ENCODE data around the gene MGMT. TPM values are rescaled to one million over a fixed set of nuclear protein-coding genes. Genes with fewer than 3 reads are reported as not detected.

The MGMT gene
- total and polyA plus RNA-seq, 9 of the 15 experiments (the other 6 are each of a cell fraction or from before 2014, with no cell fraction given) = 0.03 to 0.29 (median 0.11) TPM; not detected in 4

DNA sequence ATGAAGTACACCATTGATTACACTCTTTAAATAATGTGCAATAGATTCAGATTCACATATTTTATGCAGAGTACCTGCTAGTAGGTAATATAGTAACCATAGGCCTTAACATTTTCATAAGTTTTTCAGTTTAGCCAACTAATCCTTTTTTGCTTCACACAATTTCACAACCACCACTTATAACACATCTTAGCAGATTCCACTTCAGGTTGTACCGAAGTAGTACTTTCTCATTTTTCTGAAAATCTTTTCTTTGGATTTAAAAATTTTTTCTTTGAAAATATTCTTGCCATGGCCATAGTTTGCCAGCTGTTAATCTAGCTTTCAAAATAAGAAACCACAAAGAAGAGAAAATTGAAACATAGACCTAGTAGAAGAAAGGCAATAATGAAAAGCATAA lies 203.1 kb downstream of the MGMT start:
- Histone ChIP-seq H2AFZ (ENCODE audit: low read depth, low read length) (no peak overlapping the region), H3K9ac (ENCODE audit: insufficient read depth in 1 of 2, low read depth in 2 of 2, low read length in 2 of 2) (no peak overlapping the region), H3K4me1 (replicated peaks in 1 of 2; ENCODE audit: control insufficient read depth in 2 of 2, insufficient read depth in 2 of 2, low read length in 2 of 2) (no peaks in the 10 kb centered on the region), H3K4me2 (ENCODE audit: insufficient read depth, low read length) (no peak overlapping the region), H3K79me2 (ENCODE audit: control insufficient read depth, insufficient read depth, low read length) (no peaks in the 10 kb centered on the region), H3K27ac (ENCODE audit: extremely low read depth, low read depth, low read length) (no peak overlapping the region), H4K20me1 (replicated peaks; ENCODE audit: control insufficient read depth, insufficient read depth, low read length) (no peaks in the 10 kb centered on the region), H3K4me3 (no peak overlapping the region), H3K36me3 (ENCODE audit: control insufficient read depth, insufficient read depth, low read length) (no peaks in the 10 kb centered on the region), H3K27me3 (ENCODE audit: control insufficient read depth in 2 of 2, insufficient read depth in 2 of 2, low read length in 2 of 2) (no peaks in the 10 kb centered on the region), H3K9me1 (ENCODE audit: control insufficient read depth, insufficient read depth, low read length) (no peaks in the 10 kb centered on the region), H3K9me3 (replicated peaks; ENCODE audit: control insufficient read depth, insufficient read depth, low read depth, low read length) (no peaks in the 10 kb centered on the region)
- POLR2A ChIA-PET = no interaction called here
- in situ Hi-C loops (cut with MboI) (no loop called here), intact Hi-C loops (cut with micrococcal nuclease) (no loop called here)
- FAIRE-seq = no peak
- no peak for ATAC-seq
- no peak for DNase-seq (ENCODE audit: extremely low read depth in 1 of 4, low spot score in 3 of 4)
- no TSS peak for BruUV-seq (replicated peaks)
- TF ChIP-seq DDX20 (tag; IDR thresholded peaks at IDR 0.05; ENCODE audit: low read depth) = no peak
- no peak for TF ChIP-seq MYNN (IDR thresholded peaks at IDR 0.05)
- no peak for TF ChIP-seq MYNN (CRISPR knock-in tag; IDR thresholded peaks at IDR 0.05)
- no peak for TF ChIP-seq ETV1 (tag; conservative IDR thresholded peaks at IDR 0.05; ENCODE audit: low read depth)
- TF ChIP-seq SMAD4 (CRISPR knock-in tag; conservative IDR thresholded peaks at IDR 0.05) = no peak
- TF ChIP-seq MIER1 (IDR thresholded peaks at IDR 0.05; ENCODE audit: low read depth) = no peak
- TF ChIP-seq BHLHE40 (IDR thresholded peaks at IDR 0.05; ENCODE audit: low read length) = no peak
- no peak for TF ChIP-seq ZNF778 (CRISPR knock-in tag; IDR thresholded peaks at IDR 0.05)
- TF ChIP-seq, protein P1, sequence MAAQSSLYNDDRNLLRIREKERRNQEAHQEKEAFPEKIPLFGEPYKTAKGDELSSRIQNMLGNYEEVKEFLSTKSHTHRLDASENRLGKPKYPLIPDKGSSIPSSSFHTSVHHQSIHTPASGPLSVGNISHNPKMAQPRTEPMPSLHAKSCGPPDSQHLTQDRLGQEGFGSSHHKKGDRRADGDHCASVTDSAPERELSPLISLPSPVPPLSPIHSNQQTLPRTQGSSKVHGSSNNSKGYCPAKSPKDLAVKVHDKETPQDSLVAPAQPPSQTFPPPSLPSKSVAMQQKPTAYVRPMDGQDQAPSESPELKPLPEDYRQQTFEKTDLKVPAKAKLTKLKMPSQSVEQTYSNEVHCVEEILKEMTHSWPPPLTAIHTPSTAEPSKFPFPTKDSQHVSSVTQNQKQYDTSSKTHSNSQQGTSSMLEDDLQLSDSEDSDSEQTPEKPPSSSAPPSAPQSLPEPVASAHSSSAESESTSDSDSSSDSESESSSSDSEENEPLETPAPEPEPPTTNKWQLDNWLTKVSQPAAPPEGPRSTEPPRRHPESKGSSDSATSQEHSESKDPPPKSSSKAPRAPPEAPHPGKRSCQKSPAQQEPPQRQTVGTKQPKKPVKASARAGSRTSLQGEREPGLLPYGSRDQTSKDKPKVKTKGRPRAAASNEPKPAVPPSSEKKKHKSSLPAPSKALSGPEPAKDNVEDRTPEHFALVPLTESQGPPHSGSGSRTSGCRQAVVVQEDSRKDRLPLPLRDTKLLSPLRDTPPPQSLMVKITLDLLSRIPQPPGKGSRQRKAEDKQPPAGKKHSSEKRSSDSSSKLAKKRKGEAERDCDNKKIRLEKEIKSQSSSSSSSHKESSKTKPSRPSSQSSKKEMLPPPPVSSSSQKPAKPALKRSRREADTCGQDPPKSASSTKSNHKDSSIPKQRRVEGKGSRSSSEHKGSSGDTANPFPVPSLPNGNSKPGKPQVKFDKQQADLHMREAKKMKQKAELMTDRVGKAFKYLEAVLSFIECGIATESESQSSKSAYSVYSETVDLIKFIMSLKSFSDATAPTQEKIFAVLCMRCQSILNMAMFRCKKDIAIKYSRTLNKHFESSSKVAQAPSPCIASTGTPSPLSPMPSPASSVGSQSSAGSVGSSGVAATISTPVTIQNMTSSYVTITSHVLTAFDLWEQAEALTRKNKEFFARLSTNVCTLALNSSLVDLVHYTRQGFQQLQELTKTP (IDR thresholded peaks at IDR 0.05; ENCODE audit: low read depth in 1 of 2, partially characterized antibody in 2 of 2) = no peak
- 0% methylated on average over 1 of the region's 1 CpG for WGBS (ENCODE audit: insufficient coverage, low coverage, missing lambda C conversion rate)
- CTCF ChIA-PET (ENCODE audit: low intra/inter-chr PET ratio) = no interaction called here

All from K562 (cell line).